Spleen (tissue), 7 donors: ENCODE measurements around the gene UCHL5.

ENCODE experiments used
- POLR2A ChIP-seq, 3 donors: fragments of 450-650 bp; IDR thresholded peaks; one replicate each; pipeline ENCODE4 v1.5.1; 2017; ENCODE audit warnings: antibody characterized with exemption in 3 of 3, mild to moderate bottlenecking in 1 of 3
- POLR2AphosphoS5 ChIP-seq, 3 donors: sonication (generic); formaldehyde crosslinking; IDR thresholded peaks; one replicate each; pipeline ENCODE4 v1.5.1; 2017; ENCODE audit warnings: antibody characterized with exemption in 3 of 3
- TF ChIP-seq, protein P1 (sequence below), 11 experiments: fragments of 200-600 bp in 7 of 11; fragments of 450-650 bp in 4 of 11; sonication (generic) in 4 of 11; IDR thresholded peaks in 8 of 11; conservative IDR thresholded peaks in 3 of 11; 1 replicate in 7 of 11; 2 replicates in 4 of 11; pipeline versions ENCODE4 v1.4.0 to v1.8.0; 2016 to 2021; ENCODE audit warnings: antibody characterized with exemption in 11 of 11, inconsistent platforms in 4 of 11, mild to moderate bottlenecking in 1 of 11
- donor health status: DM: no; HTN: no; CAD: no; lungs with moderate emphysema.
- donor health status: DM: no; HTN: no; CAD: no.
- donor health status: DM: no; HTN: no; CAD: no.

DNA sequence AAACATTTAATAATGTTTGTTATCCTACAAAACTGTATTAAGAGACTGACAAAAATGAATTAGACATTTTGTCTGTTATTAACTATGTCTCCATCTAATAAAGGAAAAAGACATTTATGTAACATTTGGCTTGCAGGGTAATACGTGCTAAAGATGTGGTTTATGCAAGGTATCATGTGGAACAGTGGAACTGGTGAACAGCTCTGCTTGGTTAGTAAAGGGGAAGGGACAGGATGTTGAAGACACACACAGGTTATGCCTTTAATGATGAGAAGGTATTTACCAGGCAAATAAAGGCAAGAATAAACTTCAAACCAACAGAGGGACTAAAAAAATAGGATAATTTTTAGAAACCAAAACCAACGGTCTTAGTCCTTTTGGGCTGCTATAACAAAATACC is 93.1 kb downstream of the UCHL5 start:
- TF ChIP-seq, protein P1, sequence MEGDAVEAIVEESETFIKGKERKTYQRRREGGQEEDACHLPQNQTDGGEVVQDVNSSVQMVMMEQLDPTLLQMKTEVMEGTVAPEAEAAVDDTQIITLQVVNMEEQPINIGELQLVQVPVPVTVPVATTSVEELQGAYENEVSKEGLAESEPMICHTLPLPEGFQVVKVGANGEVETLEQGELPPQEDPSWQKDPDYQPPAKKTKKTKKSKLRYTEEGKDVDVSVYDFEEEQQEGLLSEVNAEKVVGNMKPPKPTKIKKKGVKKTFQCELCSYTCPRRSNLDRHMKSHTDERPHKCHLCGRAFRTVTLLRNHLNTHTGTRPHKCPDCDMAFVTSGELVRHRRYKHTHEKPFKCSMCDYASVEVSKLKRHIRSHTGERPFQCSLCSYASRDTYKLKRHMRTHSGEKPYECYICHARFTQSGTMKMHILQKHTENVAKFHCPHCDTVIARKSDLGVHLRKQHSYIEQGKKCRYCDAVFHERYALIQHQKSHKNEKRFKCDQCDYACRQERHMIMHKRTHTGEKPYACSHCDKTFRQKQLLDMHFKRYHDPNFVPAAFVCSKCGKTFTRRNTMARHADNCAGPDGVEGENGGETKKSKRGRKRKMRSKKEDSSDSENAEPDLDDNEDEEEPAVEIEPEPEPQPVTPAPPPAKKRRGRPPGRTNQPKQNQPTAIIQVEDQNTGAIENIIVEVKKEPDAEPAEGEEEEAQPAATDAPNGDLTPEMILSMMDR (IDR thresholded peaks at IDR 0.05 in 8 of 11, conservative IDR thresholded peaks at IDR 0.05 in 3 of 11) = no peak
- TF ChIP-seq POLR2A (IDR thresholded peaks at IDR 0.05) = no peak
- no peak for TF ChIP-seq POLR2AphosphoS5 (IDR thresholded peaks at IDR 0.05)
